ENCODE measurements around the gene GPANK1. TPM values are rescaled to one million over a fixed set of nuclear protein-coding genes. Genes with fewer than 3 reads are reported as not detected.

The GPANK1 gene
- total and polyA plus RNA-seq, 9 of the 15 experiments (the other 6 are each of a cell fraction or from before 2014, with no cell fraction given): 32.2 to 111 (median 46.3) TPM

DNA sequence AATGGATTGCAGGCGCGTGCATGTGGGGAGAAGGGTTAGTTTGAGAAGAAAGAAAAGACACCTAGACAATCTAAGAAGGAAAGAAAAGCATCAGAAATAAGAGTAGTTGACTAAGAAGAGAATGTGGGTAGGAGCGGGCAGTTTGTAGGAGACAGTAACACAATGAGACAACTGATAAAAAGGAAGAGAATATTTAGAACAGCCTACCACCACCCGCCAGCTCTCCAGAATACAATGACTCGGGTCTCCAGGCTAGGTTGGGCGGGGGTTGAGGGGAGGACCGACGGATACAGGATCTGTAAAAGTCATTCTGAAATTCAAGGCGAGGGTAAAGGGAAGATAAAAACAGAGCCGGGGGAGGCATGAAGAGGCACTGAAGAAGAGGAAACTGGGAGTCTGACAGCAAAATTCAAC, 37.6 kb upstream of the GPANK1 start (continued):
- TF ChIP-seq, protein P1, sequence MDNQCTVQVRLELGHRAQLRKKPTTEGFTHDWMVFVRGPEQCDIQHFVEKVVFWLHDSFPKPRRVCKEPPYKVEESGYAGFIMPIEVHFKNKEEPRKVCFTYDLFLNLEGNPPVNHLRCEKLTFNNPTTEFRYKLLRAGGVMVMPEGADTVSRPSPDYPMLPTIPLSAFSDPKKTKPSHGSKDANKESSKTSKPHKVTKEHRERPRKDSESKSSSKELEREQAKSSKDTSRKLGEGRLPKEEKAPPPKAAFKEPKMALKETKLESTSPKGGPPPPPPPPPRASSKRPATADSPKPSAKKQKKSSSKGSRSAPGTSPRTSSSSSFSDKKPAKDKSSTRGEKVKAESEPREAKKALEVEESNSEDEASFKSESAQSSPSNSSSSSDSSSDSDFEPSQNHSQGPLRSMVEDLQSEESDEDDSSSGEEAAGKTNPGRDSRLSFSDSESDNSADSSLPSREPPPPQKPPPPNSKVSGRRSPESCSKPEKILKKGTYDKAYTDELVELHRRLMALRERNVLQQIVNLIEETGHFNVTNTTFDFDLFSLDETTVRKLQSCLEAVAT (IDR thresholded peaks at IDR 0.05): peak in 1 of 2 experiments; percentile 27; a peak in 2 of 4 replicates
- no peak for TF ChIP-seq POLR2AphosphoS2 (IDR thresholded peaks at IDR 0.05; ENCODE audit: low read length)
- peak; percentile 35; the same call in 1 of the 2 replicates for TF ChIP-seq CC2D1A (IDR thresholded peaks at IDR 0.05)
- TF ChIP-seq MTA1 (IDR thresholded peaks at IDR 0.05; ENCODE audit: borderline replicate concordance): 0 out of 2 replicates have a peak, but pooled peaks have one; percentile 19
- TF ChIP-seq RAD51 (IDR thresholded peaks at IDR 0.05; ENCODE audit: borderline replicate concordance, low read depth): 0 out of 2 replicates have a peak, but pooled peaks have one; percentile 48
- no peak for TF ChIP-seq ZNF384 (IDR thresholded peaks at IDR 0.05; ENCODE audit: low read depth, low read length)

DNA sequence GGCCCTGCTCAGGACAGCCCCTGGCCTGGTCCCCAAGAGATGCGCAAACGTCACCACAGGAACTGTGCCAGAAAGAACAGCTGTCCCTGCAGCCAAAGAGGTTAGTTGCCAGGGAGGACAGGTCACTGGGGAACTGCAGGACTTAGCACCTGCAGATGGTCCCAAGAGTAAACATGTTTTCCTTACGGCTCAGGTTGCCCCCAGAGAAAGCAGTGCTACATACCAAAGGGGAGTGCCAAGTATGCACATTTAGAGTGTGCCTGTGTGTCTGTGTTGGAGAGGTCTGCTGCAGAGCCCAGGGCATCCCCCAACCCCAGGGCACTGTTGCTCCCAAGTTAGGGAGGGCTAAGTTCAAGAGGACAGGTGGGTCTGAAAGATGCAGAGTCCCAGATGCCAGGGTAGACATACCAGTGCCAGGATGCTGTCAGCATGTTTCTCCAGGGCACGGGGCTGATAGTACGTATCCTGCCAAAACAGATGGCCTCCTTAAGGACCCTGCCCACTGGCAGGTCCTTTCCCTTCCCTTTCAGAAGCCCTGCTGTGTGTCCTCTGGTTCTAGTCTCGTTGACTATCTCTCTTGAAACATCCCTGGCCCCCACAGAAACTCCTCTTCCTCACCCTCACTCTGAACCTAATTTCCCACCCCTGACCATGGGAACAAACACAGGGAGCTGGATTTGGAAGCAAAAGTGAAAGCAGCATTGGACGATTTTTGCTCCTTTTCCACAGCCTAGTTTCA, 37.0 kb upstream of the GPANK1 start:
- 42% methylated on average over 7 of the region's 7 CpGs for WGBS (ENCODE audit: insufficient coverage, low coverage, missing lambda C conversion rate)
- H3K4me3 ChIP-seq: peak overlapping the region; percentile 68
- H3K27me3 ChIP-seq (ENCODE audit: control insufficient read depth in 2 of 2, insufficient read depth in 2 of 2, low read length in 2 of 2): no peaks in the 10 kb centered on the region
- BruUV-seq (replicated peaks): TSS peak; percentile 60
- in situ Hi-C loops (cut with MboI): no loop called here
- ATAC-seq: no peak
- H3K36me3 ChIP-seq (ENCODE audit: control insufficient read depth, insufficient read depth, low read length): peaks cover 46% of the 10 kb centered on the region
- H3K4me2 ChIP-seq (ENCODE audit: insufficient read depth, low read length): peak overlapping the region; percentile 87
- DNase-seq (ENCODE audit: extremely low read depth in 1 of 4, low spot score in 3 of 4): no peak
- peak overlapping the region; percentile 93 to 96 for H3K9ac ChIP-seq (ENCODE audit: insufficient read depth in 1 of 2, low read depth in 2 of 2, low read length in 2 of 2)
- peak overlapping the region; percentile 91 for H2AFZ ChIP-seq (ENCODE audit: low read depth, low read length)
- peaks cover 5% of the 10 kb centered on the region for H3K9me1 ChIP-seq (ENCODE audit: control insufficient read depth, insufficient read depth, low read length)
- H3K9me3 ChIP-seq (replicated peaks; ENCODE audit: control insufficient read depth, insufficient read depth, low read depth, low read length): no peaks in the 10 kb centered on the region
- peaks cover 54% of the 10 kb centered on the region for H3K79me2 ChIP-seq (ENCODE audit: control insufficient read depth, insufficient read depth, low read length)
- intact Hi-C loops (cut with micrococcal nuclease): loop anchor here (2.0 kb wide), 1 partner anchor 37 kb away; the partner anchor contains the start of gene GPANK1
- H4K20me1 ChIP-seq (replicated peaks; ENCODE audit: control insufficient read depth, insufficient read depth, low read length): no peaks in the 10 kb centered on the region; the same call in 1 of the 2 replicates
- no peak for FAIRE-seq
- peaks cover 22 to 30% of the 10 kb centered on the region in 2 experiments for H3K4me1 ChIP-seq (replicated peaks in 1 of 2; ENCODE audit: control insufficient read depth in 2 of 2, insufficient read depth in 2 of 2, low read length in 2 of 2)
- peak overlapping the region; percentile 93 for H3K27ac ChIP-seq (ENCODE audit: extremely low read depth, low read depth, low read length)
- ChIA-PET CTCF (ENCODE audit: low intra/inter-chr PET ratio) (interaction anchor here (1.2 kb wide), 1 partner anchor 12 kb away, joined by 3 read pairs; no protein-coding TSS in a partner anchor), POLR2A (interaction anchor here (0.7 to 9.7 kb wide), 16 partner anchors 10 to 137 kb away, joined by 3 to 158 read pairs (median 10); partner anchors contain the start of genes CSNK2B, GPANK1, LY6G6C and LY6G6D)
- TF ChIP-seq, protein P2, sequence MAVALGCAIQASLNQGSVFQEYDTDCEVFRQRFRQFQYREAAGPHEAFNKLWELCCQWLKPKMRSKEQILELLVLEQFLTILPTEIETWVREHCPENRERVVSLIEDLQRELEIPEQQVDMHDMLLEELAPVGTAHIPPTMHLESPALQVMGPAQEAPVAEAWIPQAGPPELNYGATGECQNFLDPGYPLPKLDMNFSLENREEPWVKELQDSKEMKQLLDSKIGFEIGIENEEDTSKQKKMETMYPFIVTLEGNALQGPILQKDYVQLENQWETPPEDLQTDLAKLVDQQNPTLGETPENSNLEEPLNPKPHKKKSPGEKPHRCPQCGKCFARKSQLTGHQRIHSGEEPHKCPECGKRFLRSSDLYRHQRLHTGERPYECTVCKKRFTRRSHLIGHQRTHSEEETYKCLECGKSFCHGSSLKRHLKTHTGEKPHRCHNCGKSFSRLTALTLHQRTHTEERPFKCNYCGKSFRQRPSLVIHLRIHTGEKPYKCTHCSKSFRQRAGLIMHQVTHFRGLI (CRISPR knock-in tag; IDR thresholded peaks at IDR 0.05): no peak
- TF ChIP-seq ZNF785 (CRISPR knock-in tag; IDR thresholded peaks at IDR 0.05) (no peak), MCM3 (IDR thresholded peaks at IDR 0.05) (no peak)
- TF ChIP-seq, protein P3, sequence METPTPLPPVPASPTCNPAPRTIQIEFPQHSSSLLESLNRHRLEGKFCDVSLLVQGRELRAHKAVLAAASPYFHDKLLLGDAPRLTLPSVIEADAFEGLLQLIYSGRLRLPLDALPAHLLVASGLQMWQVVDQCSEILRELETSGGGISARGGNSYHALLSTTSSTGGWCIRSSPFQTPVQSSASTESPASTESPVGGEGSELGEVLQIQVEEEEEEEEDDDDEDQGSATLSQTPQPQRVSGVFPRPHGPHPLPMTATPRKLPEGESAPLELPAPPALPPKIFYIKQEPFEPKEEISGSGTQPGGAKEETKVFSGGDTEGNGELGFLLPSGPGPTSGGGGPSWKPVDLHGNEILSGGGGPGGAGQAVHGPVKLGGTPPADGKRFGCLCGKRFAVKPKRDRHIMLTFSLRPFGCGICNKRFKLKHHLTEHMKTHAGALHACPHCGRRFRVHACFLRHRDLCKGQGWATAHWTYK (CRISPR knock-in tag; IDR thresholded peaks at IDR 0.05): no peak
- TF ChIP-seq, protein P4, sequence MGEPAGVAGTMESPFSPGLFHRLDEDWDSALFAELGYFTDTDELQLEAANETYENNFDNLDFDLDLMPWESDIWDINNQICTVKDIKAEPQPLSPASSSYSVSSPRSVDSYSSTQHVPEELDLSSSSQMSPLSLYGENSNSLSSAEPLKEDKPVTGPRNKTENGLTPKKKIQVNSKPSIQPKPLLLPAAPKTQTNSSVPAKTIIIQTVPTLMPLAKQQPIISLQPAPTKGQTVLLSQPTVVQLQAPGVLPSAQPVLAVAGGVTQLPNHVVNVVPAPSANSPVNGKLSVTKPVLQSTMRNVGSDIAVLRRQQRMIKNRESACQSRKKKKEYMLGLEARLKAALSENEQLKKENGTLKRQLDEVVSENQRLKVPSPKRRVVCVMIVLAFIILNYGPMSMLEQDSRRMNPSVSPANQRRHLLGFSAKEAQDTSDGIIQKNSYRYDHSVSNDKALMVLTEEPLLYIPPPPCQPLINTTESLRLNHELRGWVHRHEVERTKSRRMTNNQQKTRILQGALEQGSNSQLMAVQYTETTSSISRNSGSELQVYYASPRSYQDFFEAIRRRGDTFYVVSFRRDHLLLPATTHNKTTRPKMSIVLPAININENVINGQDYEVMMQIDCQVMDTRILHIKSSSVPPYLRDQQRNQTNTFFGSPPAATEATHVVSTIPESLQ (CRISPR knock-in tag; IDR thresholded peaks at IDR 0.05): 0 out of 2 replicates have a peak, but pooled peaks have one; percentile 57
